H9 (cell line): ENCODE measurements around the gene MAPT. TPM values are rescaled to one million over a fixed set of nuclear protein-coding genes. Genes with fewer than 3 reads are reported as not detected.
"Not testable (repeated sequence)": the region's sequence is repeated elsewhere in the genome, so short reads cannot be mapped to it uniquely, and the experiment has no call there.

Experiments
- DNase-seq: peaks from one replicate; pipeline ENCODE4 v3.0.0-alpha.2; 2017
- H2AFZ ChIP-seq: one replicate; pipeline ENCODE4 v1.6.1; 2013; ENCODE audit warnings: mild to moderate bottlenecking, low read length, control low read depth, moderate library complexity
- H2AK5ac ChIP-seq: 2 replicates; pipeline ENCODE4 v1.6.1; 2013; ENCODE audit warnings: low read length, control low read depth, mixed read lengths; ENCODE audit not compliant: insufficient read length
- H2BK120ac ChIP-seq: one replicate; pipeline ENCODE4 v1.6.1; 2013; ENCODE audit warnings: low read depth, mild to moderate bottlenecking, low read length, control low read depth, inconsistent platforms; ENCODE audit not compliant: poor library complexity, severe bottlenecking
- H2BK12ac ChIP-seq: 2 replicates; pipeline ENCODE4 v1.6.1; 2013; ENCODE audit warnings: low read length, control low read depth, mixed read lengths, low read depth; ENCODE audit not compliant: insufficient read length
- H2BK15ac ChIP-seq: 2 replicates; pipeline ENCODE4 v1.6.1; 2013; ENCODE audit warnings: low read depth, low read length, control low read depth
- H2BK20ac ChIP-seq: one replicate; pipeline ENCODE4 v1.6.1; 2013; ENCODE audit warnings: low read depth, mild to moderate bottlenecking, low read length, control low read depth, inconsistent platforms; ENCODE audit not compliant: poor library complexity, severe bottlenecking
- H2BK5ac ChIP-seq: 2 replicates; pipeline ENCODE4 v1.6.1; 2013; ENCODE audit warnings: low read length, control low read depth, mixed read lengths; ENCODE audit not compliant: insufficient read length
- H3K14ac ChIP-seq: 2 replicates; pipeline ENCODE4 v1.6.1; 2013; ENCODE audit warnings: low read length, control low read depth; ENCODE audit not compliant: insufficient read depth
- H3K18ac ChIP-seq: 2 replicates; pipeline ENCODE4 v1.6.1; 2013; ENCODE audit warnings: low read depth, mild to moderate bottlenecking, mixed read lengths, low read length, control low read depth; ENCODE audit not compliant: insufficient read length
- H3K23ac ChIP-seq: 2 replicates; pipeline ENCODE4 v1.6.1; 2013; ENCODE audit warnings: low read length, control low read depth, mixed read lengths, low read depth; ENCODE audit not compliant: insufficient read length
- H3K23me2 ChIP-seq: 2 replicates; pipeline ENCODE4 v1.6.1; 2013; ENCODE audit warnings: low read depth, mild to moderate bottlenecking, mixed read lengths, low read length, control low read depth; ENCODE audit not compliant: insufficient read length, poor library complexity, severe bottlenecking
- H3K27ac ChIP-seq: 2 replicates; pipeline ENCODE4 v1.5.1; 2013; ENCODE audit warnings: low read length, control low read depth, mixed read lengths, low read depth; ENCODE audit not compliant: insufficient read length
- H3K27me3 ChIP-seq: 2 replicates; pipeline ENCODE4 v1.6.1; 2013; ENCODE audit warnings: low read length, control low read depth, inconsistent platforms; ENCODE audit not compliant: insufficient read depth
- H3K4ac ChIP-seq: 2 replicates; pipeline ENCODE4 v1.6.1; 2013; ENCODE audit warnings: low read depth, mild to moderate bottlenecking, control low read depth, inconsistent platforms, low read length, moderate library complexity
- H3K4me1 ChIP-seq: 2 replicates; pipeline ENCODE4 v1.6.1; 2013; ENCODE audit warnings: low read length, control low read depth, inconsistent platforms; ENCODE audit not compliant: insufficient read depth
- H3K4me2 ChIP-seq: 2 replicates; pipeline ENCODE4 v1.6.1; 2013; ENCODE audit warnings: low read length, control low read depth, mixed read lengths; ENCODE audit not compliant: insufficient read length, insufficient read depth
- H3K56ac ChIP-seq: 2 replicates; pipeline ENCODE4 v1.6.1; 2013; ENCODE audit warnings: low read depth, mild to moderate bottlenecking, mixed read lengths, low read length, control low read depth; ENCODE audit not compliant: insufficient read length
- H3K79me1 ChIP-seq: 2 replicates; pipeline ENCODE4 v1.6.1; 2013; ENCODE audit warnings: low read depth, mild to moderate bottlenecking, moderate library complexity, low read length, control low read depth, inconsistent platforms; ENCODE audit not compliant: insufficient read depth, poor library complexity, severe bottlenecking
- H3K79me2 ChIP-seq: 2 replicates; pipeline ENCODE4 v1.6.1; 2013; ENCODE audit warnings: low read length, control low read depth, inconsistent platforms; ENCODE audit not compliant: insufficient read depth
- H3K9ac ChIP-seq: 2 replicates; pipeline ENCODE4 v1.6.1; 2013; ENCODE audit warnings: low read length, control low read depth, mixed read lengths; ENCODE audit not compliant: insufficient read length; ENCODE audit errors: extremely low read depth
- H3K9me3 ChIP-seq: one replicate; pipeline ENCODE4 v1.6.1; 2013; ENCODE audit warnings: low read depth, low read length, inconsistent platforms; ENCODE audit not compliant: control insufficient read depth
- H3T11ph ChIP-seq: one replicate; pipeline ENCODE4 v1.6.1; 2013; ENCODE audit warnings: mild to moderate bottlenecking, low read length, control low read depth, inconsistent platforms
- H4K20me1 ChIP-seq: one replicate; pipeline ENCODE4 v1.6.1; 2013; ENCODE audit not compliant: control insufficient read depth, insufficient read length, insufficient read depth
- H4K5ac ChIP-seq: 2 replicates; pipeline ENCODE4 v1.6.1; 2013; ENCODE audit warnings: low read depth, mild to moderate bottlenecking, mixed read lengths, low read length, control low read depth; ENCODE audit not compliant: insufficient read length
- H4K8ac ChIP-seq: replicated peaks from 2 replicates; pipeline ENCODE4 v1.6.1; 2013; ENCODE audit warnings: low read length, control low read depth, mixed read lengths, low read depth; ENCODE audit not compliant: insufficient read length
- H4K91ac ChIP-seq: 2 replicates; pipeline ENCODE4 v1.6.1; 2013; ENCODE audit warnings: low read depth, mild to moderate bottlenecking, moderate library complexity, mixed read lengths, low read length, control low read depth; ENCODE audit not compliant: insufficient read length
- H3K27ac Mint-ChIP-seq, 3 experiments: 2 replicates in 2 of 3; 3 replicates in 1 of 3; pipeline ENCODE4 v1.8.0; 2020 to 2021; ENCODE audit warnings: mixed read lengths in 3 of 3, mild to moderate bottlenecking in 1 of 3, moderate library complexity in 1 of 3
- H3K27me3 Mint-ChIP-seq: 2 replicates; pipeline ENCODE4 v1.8.0; 2021; ENCODE audit warnings: low read depth, mild to moderate bottlenecking, moderate library complexity, mixed read lengths
- H3K36me3 Mint-ChIP-seq, 3 experiments: 2 replicates in 2 of 3; 3 replicates in 1 of 3; pipeline ENCODE4 v1.8.0; 2020 to 2021; ENCODE audit warnings: low read depth in 3 of 3, mixed read lengths in 3 of 3; ENCODE audit not compliant: insufficient read depth in 1 of 3
- H3K4me1 Mint-ChIP-seq, 2 experiments: 2 replicates each; pipeline ENCODE4 v1.8.0; 2020; ENCODE audit warnings: mixed read lengths in 2 of 2
- H3K4me3 Mint-ChIP-seq, 2 experiments: 2 replicates in 1 of 2; 3 replicates in 1 of 2; pipeline ENCODE4 v1.8.0; 2020 to 2021; ENCODE audit warnings: mild to moderate bottlenecking in 2 of 2, mixed read lengths in 2 of 2, moderate library complexity in 1 of 2
- H3K9me3 Mint-ChIP-seq, 2 experiments: 2 replicates in 1 of 2; 3 replicates in 1 of 2; pipeline ENCODE4 v1.8.0; 2020; ENCODE audit warnings: mild to moderate bottlenecking in 2 of 2, mixed read lengths in 2 of 2, moderate library complexity in 1 of 2
- WGBS: extraction: QIAGEN DNeasy Blood & Tissue Kit; methylation state at CpG from one replicate; pipeline ENCODE4 v1.1.7; 2013; ENCODE audit warnings: missing lambda C conversion rate, low lambda C conversion rate, mixed read lengths; ENCODE audit not compliant: insufficient read length; ENCODE audit errors: extremely low coverage; 5-methylcytosine and 5-hydroxymethylcytosine counted together
- total RNA-seq: library from RNA; stranded (reverse); gene quantifications from 2 replicates; pipeline ENCODE4 v1.2.1, GENCODE V29; 2021
- TF ChIP-seq, protein P1 (sequence below): fragments of 200-600 bp; sonication (generic); conservative IDR thresholded peaks from 3 replicates; pipeline ENCODE4 v1.8.0; 2021; ENCODE audit warnings: antibody characterized with exemption, mild to moderate bottlenecking

MAPT gene
- total RNA-seq, 1 experiment from 2014 or later, result 1.6 TPM

- H4K5ac ChIP-seq, result no peak overlapping the region
- no peak overlapping the region for H4K91ac ChIP-seq
- H2BK120ac ChIP-seq, result no peak overlapping the region
- Mint-ChIP-seq H3K27ac (no peak overlapping the region), H3K36me3 (no peaks in the 10 kb centered on the region), H3K27me3 (peaks cover 14% of the 10 kb centered on the region), H3K4me3 (no peak overlapping the region), H3K4me1 (peaks cover 14 to 18% of the 10 kb centered on the region in 2 experiments), H3K9me3 (no peaks in the 10 kb centered on the region)
- H2BK20ac ChIP-seq, result no peak overlapping the region
- no peaks in the 10 kb centered on the region for H4K20me1 ChIP-seq
- H3K27ac ChIP-seq, result no peak overlapping the region
- H3K18ac ChIP-seq, result no peak overlapping the region
- H3K14ac ChIP-seq, result no peak overlapping the region
- no peaks in the 10 kb centered on the region for H3K9me3 ChIP-seq
- no peaks in the 10 kb centered on the region for H3K79me2 ChIP-seq
- H2AK5ac ChIP-seq, result no peak overlapping the region
- no peak overlapping the region for H3K23ac ChIP-seq
- no peak overlapping the region for H4K8ac ChIP-seq
- H2BK5ac ChIP-seq, result no peak overlapping the region
- no peak overlapping the region for H3T11ph ChIP-seq
- no peak overlapping the region for H2BK15ac ChIP-seq
- no peaks in the 10 kb centered on the region for H3K23me2 ChIP-seq
- no peaks in the 10 kb centered on the region for H3K27me3 ChIP-seq
- H3K4ac ChIP-seq, result no peak overlapping the region
- no peak overlapping the region for H3K9ac ChIP-seq
- H3K4me1 ChIP-seq, result no peaks in the 10 kb centered on the region
- TF ChIP-seq, protein P1, sequence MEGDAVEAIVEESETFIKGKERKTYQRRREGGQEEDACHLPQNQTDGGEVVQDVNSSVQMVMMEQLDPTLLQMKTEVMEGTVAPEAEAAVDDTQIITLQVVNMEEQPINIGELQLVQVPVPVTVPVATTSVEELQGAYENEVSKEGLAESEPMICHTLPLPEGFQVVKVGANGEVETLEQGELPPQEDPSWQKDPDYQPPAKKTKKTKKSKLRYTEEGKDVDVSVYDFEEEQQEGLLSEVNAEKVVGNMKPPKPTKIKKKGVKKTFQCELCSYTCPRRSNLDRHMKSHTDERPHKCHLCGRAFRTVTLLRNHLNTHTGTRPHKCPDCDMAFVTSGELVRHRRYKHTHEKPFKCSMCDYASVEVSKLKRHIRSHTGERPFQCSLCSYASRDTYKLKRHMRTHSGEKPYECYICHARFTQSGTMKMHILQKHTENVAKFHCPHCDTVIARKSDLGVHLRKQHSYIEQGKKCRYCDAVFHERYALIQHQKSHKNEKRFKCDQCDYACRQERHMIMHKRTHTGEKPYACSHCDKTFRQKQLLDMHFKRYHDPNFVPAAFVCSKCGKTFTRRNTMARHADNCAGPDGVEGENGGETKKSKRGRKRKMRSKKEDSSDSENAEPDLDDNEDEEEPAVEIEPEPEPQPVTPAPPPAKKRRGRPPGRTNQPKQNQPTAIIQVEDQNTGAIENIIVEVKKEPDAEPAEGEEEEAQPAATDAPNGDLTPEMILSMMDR, result no peak
- no peak overlapping the region for H2AFZ ChIP-seq
- no CpG with 5 or more reads among the region's 3 CpGs for WGBS
- no peak for DNase-seq
- H3K4me2 ChIP-seq, result no peak overlapping the region
- no peak overlapping the region for H3K56ac ChIP-seq
- no peaks in the 10 kb centered on the region for H3K79me1 ChIP-seq
- no peak overlapping the region for H2BK12ac ChIP-seq
Measured at GRCh38 chr17:45956090-45956489, 61.7 kb downstream of the MAPT start.

- H3K27ac Mint-ChIP-seq, H3K79me2 ChIP-seq, H3K27me3 Mint-ChIP-seq, H2BK15ac ChIP-seq, H2AK5ac ChIP-seq, H3K9me3 Mint-ChIP-seq, H4K91ac ChIP-seq, H3K18ac ChIP-seq, DNase-seq, H2BK5ac ChIP-seq, H4K20me1 ChIP-seq, H3K14ac ChIP-seq, H2BK12ac ChIP-seq, H3K27ac ChIP-seq, H3K79me1 ChIP-seq, H3K27me3 ChIP-seq, H3K23me2 ChIP-seq, H2AFZ ChIP-seq, H3K9ac ChIP-seq, H3K4me2 ChIP-seq, H3T11ph ChIP-seq, H3K23ac ChIP-seq, H2BK20ac ChIP-seq, H3K4me1 ChIP-seq, H3K4ac ChIP-seq, H2BK120ac ChIP-seq, H3K36me3 Mint-ChIP-seq, H4K8ac ChIP-seq, H3K56ac ChIP-seq, H3K4me3 Mint-ChIP-seq, H4K5ac ChIP-seq, H3K9me3 ChIP-seq: not testable (repeated sequence)
- WGBS, result no CpG with 5 or more reads among the region's 4 CpGs
- peaks cover 7 to 12% of the 10 kb centered on the region in 2 experiments for H3K4me1 Mint-ChIP-seq
Measured at GRCh38 chr17:45956746-45957145, 62.4 kb downstream of the MAPT start.
